ENCODE results near the gene ZNF544. TPM values are rescaled to one million over a fixed set of nuclear protein-coding genes. Genes with fewer than 3 reads are reported as not detected.
"Not testable (repeated sequence)": the region's sequence is repeated elsewhere in the genome, so short reads cannot be mapped to it uniquely, and the experiment has no call there.

ZNF544 gene
- total RNA-seq, 1 donor from 2014 or later, result 53.8 TPM

DNA sequence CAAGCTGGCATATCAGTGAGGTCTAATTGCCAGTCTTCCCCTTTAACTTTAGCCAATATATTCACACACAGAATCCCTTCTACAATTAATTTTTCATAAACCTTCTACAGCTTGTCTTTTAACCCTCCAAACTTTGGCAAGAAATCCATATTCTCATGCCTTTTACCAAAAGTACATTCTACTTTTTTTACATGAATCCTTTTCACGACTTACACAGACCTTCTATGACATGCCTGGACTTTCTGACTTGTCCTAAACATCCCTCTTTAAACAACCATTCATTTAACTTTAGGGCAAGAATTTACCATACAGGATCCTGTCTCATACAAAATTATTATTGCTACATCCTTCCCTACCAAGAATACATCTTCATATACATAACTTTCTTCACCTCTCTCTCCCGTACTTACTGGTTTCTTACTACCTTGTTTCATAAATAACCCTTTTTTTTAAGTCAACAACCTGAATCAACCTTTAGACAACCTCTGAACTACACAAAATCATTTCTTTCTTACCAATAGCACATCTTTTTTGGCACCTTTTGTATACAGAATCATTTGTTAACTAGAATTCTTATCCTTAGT, 23.5 kb downstream of the ZNF544 start:
- DNase-seq (ENCODE audit: low read depth), result peak; percentile 17

GRCh38 chr19:58258259-58258658, 29.5 kb downstream of the ZNF544 start:
- not testable (repeated sequence) for DNase-seq (ENCODE audit: low read depth)

- no peak for DNase-seq (ENCODE audit: low read depth)
These were observed 32.9 kb downstream of the ZNF544 start for GRCh38 chr19:58261600-58261967.

DNA sequence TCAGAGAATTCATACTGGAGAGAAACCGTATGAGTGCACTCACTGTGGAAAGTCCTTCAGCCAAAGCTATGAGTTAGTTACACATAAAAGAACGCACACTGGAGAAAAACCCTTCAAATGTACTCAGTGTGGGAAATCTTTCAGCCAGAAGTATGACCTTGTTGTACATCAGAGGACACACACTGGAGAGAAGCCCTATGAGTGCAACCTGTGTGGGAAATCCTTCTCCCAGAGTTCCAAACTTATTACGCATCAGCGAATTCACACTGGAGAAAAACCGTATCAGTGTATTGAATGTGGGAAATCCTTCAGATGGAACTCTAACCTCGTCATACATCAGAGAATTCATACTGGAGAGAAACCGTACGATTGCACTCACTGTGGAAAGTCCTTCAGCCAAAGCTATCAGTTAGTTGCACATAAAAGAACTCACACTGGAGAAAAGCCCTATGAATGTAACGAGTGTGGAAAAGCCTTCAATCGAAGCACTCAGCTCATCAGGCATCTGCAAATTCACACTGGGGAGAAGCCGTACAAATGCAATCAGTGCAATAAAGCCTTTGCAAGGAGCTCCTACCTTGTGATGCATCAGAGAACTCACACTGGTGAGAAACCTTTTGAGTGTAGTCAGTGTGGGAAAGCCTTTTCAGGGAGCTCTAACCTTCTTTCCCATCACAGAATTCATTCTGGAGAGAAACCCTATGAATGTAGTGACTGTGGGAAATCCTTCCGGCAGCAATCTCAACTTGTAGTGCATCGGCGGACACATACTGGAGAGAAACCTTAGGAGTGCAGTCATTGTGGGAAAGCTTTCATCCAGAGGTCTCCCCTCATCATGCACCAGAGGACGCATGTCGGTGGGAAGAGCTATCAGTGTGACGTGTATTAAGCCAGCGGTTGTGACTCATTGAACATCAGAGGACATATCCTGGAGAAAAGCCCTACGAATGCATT, 33.5 kb downstream of the ZNF544 start:
- no peak for DNase-seq (ENCODE audit: low read depth)

DNA sequence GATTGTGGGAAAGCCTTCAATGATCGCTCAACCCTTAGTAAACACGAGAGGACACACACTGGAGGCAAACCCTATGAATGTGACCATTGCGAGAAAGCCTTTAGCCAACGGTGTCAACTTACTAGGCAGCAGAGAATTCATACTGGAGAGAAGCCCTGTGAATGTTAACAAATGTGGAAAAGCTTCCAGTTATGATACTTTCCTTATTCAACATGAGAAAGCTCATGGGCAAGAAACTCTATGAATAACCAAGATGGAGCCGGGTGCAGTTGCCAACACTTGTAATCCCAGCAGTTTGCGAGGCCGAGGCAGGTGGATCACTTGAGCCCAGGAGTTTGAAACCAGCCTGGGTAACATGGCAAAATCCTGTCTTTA, 34.2 kb downstream of the ZNF544 start:
- DNase-seq (ENCODE audit: low read depth), result no peak

GRCh38 chr19:58265100-58265499, 36.4 kb downstream of the ZNF544 start:
- DNase-seq (ENCODE audit: low read depth), result no peak

DNA sequence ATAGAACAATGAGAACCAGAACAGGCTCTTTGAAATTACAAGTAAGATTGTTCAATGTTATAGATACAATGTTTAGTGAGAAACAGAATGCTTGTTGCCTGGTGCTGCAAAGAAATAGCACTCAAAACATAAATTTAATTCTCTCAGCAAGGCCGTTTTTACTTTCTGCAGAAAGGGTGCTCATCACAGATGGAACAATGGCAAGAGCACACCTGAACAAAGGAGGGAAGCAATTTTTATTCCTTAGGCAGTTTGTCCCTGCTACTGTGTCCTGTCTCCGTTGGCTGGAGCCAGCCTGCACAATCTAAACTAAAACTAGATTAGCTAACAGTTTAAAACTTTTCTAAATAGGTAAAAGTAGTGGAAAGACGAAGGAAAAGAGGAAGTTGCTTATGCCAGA, 39.6 kb downstream of the ZNF544 start:
- no peak for DNase-seq (ENCODE audit: low read depth)

DNA sequence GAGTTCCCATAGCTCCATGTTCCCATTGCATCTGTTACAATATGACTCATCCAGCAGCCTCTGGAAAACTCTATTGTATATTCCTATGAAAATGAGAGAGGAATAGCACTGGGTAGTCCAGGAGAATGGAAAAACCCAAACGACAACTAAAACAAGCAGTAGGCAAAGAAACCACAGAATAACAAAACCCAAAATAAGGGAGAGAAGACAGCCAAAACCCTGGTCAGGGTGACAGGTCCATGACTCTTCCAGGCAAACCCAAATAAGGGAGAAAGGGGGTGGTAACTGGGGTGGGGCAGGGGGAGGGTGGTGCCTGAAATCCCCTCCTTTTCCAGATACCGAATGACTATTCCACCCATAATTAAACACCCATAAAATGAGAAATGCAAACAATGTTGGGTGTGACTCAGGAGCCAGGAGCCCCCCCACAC, 46.1 kb downstream of the ZNF544 start:
- no peak for DNase-seq (ENCODE audit: low read depth)

DNA sequence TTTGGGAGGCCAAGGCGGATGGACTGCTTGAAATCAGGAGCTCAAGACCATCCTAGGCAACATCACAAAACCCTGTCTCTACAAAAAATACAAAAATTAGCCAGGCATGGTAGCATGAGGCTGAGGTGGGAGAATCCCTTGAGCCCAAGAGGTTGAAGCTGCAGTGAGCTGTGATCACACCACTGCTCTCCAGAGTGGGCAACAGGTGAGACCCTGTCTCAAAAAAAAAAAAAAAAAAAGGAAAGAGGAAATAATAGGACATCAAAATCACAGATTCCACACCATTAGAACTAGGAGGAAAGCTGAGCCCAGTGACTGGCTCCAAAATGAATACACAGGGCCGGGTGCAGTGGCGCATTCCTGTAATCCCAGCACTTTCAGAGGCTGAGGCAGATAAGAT, 46.9 kb downstream of the ZNF544 start:
- no peak for DNase-seq (ENCODE audit: low read depth)

DNA sequence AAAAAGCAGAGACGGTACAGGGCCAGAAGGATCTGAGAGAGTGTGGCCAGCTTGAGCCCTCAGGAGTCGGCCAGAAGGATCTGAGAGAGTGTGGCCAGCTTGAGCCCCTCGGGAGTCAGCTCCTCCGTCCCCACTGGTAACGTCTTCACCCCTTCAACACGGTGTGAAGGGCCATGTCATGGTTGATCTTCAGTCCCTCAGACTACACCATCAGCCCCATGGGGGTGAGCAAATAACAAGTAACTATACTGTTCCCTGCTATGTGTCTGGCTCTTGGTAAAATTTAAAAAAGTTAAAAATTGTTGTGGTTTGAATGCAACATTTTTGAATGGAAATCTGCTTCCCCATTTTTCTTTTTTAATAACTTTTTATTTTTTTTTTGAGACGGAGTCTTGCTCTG, 48.5 kb downstream of the ZNF544 start:
- no peak for DNase-seq (ENCODE audit: low read depth)

DNA sequence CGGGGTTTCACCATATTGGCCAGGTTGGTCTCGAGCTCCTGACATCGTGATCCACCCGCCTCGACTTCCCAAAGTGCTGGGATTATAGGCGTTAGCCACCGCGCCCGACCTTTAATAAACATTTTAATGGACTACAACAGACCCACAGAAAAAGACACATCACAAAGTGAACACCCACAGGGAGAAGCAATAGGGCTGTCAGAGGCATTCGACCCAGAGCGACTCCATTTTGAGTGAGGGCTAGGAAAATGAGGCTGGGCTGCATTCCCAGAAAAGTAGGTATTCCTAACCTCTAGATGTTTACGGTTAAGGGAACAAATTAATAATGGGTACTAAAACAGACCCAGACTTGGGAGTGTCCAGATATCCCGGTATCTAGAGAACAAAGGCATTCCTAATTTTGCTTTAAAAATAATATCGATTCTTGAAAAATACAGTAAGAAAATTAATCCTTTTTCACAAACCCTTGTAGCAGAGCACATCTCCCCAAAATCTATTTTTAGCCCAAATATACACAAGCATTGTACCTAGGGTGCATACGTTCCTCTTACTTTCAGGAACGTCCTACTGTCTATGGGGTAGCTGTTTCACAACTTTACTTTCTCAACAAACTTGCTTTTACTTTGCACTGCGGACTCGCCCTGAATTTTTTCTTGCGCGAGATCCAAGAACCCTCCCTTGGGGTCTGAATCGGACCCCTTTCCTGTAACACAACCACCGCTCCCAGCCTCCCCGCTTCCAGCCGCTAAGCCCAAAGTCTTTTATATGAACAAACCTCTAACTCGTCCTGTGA, 49.2 kb downstream of the ZNF544 start:
- no peak for DNase-seq (ENCODE audit: low read depth)

DNA sequence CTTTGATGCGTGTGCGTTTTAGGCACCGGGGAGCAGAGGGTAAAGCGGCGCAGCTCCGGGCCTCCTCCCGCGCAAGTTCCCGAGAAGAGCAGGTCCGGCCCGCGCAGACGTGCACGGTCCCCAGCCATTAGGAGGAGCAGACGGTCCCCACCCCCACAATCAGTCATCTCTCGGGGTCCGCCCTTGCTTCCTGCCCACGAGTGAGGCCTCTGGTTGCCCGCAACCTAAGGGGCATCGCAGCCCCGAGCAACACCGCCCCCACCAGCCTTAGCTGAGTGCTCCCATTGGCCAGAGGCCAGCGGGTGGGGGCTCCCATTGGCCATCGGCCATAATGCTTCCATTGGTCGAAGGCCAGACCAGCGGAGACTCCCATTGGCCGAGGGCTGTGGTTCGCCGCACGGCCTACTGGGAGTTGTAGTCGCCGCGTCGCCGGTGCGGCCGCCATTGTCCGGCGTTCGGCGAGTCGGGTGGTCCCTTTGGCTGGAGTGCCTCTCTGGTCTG, 49.9 kb downstream of the ZNF544 start, which contains the start of gene ZNF8:
Gene ZNF8, plus strand, starts transcription at position 415 of the 501 bp plus-strand sequence. CDS start 127 bp downstream, outside the sequence.
- DNase-seq (ENCODE audit: low read depth), result peak; percentile 95

DNA sequence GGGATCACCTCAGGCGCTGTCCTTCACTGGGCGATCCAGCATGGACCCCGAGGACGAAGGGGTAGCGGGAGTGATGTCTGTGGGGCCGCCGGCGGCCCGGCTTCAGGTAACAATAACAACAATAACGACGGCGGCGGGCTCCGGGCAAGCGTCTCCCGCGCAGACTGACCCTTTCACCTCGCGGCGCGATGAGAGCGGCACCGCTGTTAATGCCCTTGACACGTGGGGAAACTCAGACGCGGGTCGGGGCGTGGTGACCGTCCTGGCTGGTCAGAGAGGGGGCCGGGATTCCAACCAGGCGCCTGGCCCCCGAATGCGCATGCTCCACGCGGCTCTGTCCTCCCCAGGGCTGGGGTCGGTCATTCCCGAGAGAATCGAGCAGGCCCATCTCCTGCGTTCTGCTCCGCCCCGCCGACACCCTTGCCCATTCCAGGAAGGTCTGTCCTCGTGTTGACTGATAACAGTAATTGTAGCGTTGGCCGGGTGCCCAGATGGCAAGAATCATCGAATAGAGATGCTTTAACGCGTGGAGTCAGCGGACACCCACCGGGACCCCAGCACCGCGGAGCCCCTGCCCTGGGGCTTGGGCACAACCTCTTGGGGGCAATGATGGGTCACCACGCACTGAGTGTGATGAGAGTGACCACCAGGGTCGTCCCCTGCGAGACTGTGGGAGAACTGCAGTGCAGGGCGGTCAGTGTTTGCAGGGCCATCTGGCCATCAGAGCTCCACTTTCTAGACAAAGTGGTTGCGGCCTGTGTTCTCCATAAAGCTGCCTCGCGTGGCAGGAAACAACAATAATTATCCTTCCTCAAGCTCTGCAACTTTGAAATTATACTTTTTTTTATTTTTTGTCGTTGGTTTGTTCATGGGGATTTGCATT, 50.6 kb downstream of the ZNF544 start:
- DNase-seq (ENCODE audit: low read depth), result peak; percentile 19

- peak; percentile 58 for DNase-seq (ENCODE audit: low read depth)
These were observed 51.2 kb downstream of the ZNF544 start for GRCh38 chr19:58279925-58280316.

- no peak for DNase-seq (ENCODE audit: low read depth)
These were observed 55.5 kb downstream of the ZNF544 start for GRCh38 chr19:58284199-58284598.

DNA sequence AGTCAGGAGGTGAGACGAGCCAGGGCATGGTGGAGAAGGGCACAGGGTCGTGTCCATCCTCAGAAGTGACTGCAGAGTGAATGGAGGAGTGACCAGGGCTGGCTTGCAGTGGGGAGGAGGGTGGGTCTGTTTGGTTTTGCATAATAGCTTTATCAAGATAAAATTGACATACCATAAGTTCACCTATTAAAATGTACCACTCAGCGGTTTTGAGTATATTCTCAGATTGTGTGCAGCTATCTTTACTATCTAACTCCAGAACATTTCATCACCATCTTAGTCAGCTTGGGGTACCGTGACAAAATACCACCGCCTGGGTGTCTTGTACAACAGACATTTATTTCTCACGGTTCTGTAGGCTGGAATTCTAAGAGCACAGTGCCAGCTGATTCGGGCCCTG, 63.2 kb downstream of the ZNF544 start:
- DNase-seq (ENCODE audit: low read depth), result no peak

DNA sequence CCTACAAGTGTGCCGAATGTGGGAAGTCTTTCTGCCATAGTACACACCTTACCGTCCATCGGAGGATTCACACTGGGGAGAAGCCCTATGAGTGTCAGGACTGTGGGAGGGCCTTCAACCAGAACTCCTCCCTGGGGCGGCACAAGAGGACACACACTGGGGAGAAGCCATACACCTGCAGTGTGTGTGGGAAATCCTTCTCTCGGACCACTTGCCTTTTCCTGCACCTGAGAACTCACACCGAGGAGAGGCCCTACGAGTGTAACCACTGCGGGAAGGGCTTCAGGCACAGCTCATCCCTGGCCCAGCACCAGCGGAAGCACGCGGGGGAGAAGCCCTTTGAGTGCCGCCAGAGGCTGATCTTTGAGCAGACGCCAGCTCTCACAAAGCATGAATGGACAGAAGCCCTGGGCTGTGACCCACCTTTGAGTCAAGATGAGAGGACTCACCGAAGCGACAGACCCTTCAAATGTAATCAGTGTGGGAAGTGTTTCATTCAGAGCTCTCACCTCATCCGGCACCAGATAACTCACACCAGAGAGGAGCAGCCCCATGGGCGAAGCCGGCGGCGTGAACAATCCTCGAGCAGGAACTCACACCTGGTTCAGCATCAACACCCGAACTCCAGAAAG, 66.1 kb downstream of the ZNF544 start:
- no peak for DNase-seq (ENCODE audit: low read depth)

- no peak for DNase-seq (ENCODE audit: low read depth)
These were observed 67.4 kb downstream of the ZNF544 start for GRCh38 chr19:58296104-58296503.

- no peak for DNase-seq (ENCODE audit: low read depth)
These were observed 71.9 kb downstream of the ZNF544 start for GRCh38 chr19:58300620-58301019.

GRCh38 chr19:58304255-58304654, 75.5 kb downstream of the ZNF544 start:
- no peak for DNase-seq (ENCODE audit: low read depth)

GRCh38 chr19:58304748-58305064, 76.0 kb downstream of the ZNF544 start:
- no peak for DNase-seq (ENCODE audit: low read depth)
